NCI-H2196 treated with DMSO at 0.1 percent for 48 hours (cell line): Measurements from ENCODE around the gene TBX10.
"Not testable (repeated sequence)": the region's sequence is repeated elsewhere in the genome, so short reads cannot be mapped to it uniquely, and the experiment has no call there.

Source experiments
- DNase-seq: peaks from one replicate; lab custom pipeline; 2025; ENCODE audit not compliant: unreplicated experiment; lab: John Stamatoyannopoulos, UW

The TBX10 gene

GRCh38 chr11:67664696-67665540 is 25.4 kb upstream of the TBX10 start:
- DNase-seq, result no peak

GRCh38 chr11:67664213-67664585 is 24.6 kb upstream of the TBX10 start:
- DNase-seq, result no peak

- no peak for DNase-seq
Measured at GRCh38 chr11:67663532-67664212, 24.1 kb upstream of the TBX10 start.

DNA sequence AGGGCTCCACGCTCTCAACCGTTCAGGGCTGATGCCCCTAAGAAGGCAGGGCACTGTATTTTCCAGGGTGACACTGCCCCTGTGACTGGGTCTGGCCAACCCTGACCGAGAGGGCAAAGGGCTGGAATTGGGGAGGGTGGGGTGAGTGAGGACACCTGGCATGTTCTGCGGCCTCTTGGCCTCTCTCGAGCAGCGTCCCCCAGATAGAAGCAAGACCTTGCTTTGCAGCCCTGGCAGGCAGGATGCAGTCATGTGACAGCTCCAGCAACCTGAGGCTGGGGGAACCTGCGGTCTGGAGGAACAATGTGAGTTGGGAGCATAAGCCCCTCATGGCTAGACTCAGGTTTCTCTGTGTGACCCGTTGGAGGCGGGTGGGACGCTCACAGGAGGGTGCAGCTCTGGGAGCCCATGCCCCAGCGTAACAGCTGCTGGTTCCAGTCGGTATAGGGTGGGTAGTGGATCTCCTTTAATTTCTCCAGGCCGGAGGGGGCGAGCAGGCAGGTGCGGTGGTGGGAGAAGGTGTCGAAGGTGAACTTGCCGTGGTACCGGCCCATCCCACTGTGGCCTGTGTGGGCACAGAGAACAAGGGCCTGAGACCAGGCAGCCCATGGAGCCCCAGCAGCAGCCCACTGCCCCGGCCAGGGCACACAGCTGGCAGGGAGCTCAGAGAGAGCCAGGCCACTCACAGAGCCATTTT is 23.4 kb upstream of the TBX10 start:
- DNase-seq, result no peak

- no peak for DNase-seq
Measured at GRCh38 chr11:67662142-67662834, 22.7 kb upstream of the TBX10 start.

DNA sequence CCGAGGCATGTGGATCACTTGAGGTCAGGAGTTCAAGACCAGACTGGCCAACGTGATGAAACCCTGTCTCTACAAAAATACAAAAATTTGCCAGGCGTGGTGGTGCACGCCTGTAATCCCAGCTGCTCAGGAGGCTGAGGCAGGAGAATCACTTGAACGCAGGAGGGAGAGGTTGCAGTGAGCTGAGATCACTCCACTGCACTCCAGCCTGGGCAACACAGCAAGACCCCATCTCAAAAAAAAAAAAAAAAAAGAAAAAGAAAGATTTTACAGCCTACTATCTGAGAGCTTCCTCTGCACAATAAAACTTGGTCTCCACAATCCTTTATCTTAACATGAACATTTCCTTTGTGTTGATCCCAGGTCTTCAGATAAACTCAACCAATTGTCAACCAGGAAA is 21.2 kb upstream of the TBX10 start:
- not testable (repeated sequence) for DNase-seq

DNA sequence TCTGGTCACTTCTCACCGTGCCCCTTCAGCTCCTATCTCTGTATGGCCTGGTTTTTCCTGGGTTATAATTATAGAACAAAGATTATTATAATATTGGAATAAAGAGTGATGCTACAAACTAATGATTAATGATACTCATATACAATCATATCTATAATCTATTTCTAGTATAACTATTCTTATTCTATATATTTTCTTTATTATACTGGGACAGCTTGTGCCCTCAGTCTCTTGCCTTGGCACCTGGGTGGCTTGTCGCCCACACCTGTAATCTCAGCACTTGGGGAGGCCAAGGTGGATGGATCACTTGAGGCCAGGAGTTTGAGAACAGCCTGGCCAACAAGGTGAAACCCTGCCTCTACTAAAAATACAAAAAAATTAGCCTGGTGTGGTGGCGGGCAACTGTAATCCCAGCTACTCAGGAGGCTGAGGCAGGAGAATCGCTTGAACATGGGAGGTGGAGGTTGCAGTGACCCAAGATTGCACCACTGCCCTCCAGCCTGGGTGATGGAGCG is 20.1 kb upstream of the TBX10 start:
- not testable (repeated sequence) for DNase-seq

GRCh38 chr11:67657300-67657699 is 17.7 kb upstream of the TBX10 start:
- no peak for DNase-seq

DNA sequence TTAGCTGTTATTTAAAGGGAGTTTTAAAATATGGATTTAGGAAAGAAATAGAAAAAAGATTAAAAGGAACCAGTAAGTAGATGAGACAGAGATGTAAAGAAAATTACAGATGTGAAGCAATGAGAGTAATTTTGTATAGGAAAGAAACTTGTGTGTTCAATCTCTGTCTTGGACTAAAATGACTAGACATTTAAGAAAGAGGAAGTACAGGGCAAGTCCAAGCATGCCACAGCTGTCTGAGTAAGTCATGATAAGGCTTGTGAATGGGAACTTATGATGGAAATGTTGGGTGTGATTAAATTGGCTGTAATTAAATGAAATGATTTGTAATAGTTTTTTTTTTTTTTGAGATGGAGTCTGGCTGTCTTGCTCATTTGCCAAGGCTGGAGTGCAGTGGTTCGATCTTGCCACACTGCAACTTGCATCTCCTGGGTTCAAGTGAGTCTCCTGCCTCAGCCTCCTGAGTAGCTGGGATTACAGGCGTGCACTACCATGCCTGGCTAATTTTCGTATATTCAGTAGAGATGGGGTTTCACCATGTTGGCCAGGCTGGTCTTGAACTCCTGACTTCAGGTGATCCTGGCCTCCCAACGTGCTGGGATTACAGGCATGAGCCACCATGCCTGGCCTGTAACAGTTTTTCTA is 16.8 kb upstream of the TBX10 start:
- no peak for DNase-seq

DNA sequence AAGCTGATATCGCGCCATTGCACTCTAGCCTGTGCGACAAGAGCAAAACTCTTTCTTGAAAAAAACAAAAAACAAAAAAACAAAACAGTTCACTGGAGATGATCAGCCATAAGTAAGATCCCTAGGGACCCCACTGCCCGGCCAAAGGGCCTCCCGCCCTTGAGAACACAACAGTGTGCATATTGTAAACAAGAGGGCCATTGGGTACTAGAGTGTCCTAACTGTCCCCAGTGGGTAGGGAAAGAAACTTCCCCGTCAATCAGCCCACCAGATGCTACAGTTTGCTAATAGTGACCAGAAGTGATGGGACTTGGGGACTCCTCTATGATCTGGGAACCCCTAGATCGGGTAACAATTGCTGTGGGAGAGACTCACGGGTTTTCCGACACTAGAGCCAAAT is 14.7 kb upstream of the TBX10 start:
- DNase-seq, result no peak

GRCh38 chr11:67652965-67653845 is 13.6 kb upstream of the TBX10 start:
- no peak for DNase-seq

DNA sequence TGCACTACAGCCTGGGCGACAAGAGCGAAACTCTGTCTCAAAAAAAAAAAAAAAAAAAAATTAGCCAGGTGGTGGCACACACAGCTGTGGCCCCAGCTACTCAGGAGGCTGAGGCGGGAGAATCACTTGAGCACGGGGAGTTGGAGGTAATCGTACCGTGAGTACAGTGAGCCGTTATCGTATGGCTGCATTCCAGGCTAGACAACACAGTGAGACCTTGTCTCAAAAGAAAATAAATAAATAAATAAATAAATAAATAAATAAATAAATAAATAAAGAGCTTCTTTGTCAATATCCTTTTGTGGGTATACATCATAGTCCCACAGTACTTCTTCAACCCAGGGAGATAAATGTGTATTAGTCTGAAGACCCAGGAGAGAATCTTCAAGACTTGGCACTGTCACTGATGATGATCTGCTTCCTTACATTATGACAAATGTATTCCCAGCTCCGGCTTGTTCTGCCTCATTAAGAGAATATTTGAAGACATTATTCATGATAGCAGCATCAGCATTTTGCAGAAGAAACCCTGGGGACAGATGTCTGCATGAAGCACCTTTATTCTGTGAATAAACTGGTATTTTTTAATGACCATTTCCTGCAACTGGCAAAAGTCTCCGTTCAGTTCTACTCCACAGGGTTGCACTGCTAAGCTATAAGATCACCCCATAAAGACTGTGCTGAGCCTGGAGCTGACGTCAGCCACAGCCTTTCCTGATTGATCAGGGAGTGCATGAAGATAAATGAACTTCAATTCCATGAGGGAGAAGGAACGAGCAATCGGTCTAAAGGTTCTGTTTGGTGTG is 12.6 kb upstream of the TBX10 start:
- no peak for DNase-seq

DNA sequence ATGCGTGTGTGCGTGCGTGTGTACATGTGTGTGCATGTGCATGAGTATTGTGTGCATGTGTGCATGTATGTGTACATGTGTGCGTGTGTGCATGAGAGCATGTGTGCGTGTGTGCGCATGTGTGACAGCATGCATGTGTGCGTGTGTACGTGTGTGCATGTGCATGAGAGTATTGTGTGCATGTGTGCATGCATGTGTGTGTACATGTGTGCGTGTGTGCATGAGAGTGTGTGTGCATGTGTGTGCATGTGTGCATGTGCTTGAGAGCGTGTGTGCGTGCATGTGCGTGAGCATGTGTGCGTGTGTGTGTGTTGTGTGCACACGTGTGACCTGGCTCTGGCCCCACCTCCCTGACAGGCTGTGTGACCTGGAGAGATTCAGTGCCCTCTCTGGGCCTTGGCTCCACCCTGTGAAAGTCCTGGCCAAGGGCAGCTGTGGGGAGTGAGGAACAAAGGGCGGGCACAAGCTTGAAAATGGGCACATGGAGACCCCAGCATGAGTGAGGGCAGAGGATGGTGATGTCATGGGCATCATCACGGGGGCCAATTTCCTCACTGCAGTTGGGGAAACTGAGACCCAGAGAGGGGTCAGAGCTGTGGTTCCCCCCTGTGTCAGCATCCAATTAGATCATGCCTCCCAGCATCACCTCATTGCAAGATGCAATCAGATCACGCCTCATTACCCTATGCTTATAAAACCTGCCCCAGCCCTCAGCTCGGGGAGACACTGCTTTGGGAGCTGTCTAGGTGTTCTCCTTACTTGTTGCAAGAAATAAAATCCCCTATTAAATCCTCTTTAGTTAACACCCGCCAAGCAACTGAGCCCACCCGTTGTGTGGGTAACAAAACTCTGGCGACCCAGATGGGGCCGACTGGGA is 10.3 kb upstream of the TBX10 start:
- no peak for DNase-seq

- DNase-seq, result no peak
Measured at GRCh38 chr11:67648796-67649613, 9.4 kb upstream of the TBX10 start.

DNA sequence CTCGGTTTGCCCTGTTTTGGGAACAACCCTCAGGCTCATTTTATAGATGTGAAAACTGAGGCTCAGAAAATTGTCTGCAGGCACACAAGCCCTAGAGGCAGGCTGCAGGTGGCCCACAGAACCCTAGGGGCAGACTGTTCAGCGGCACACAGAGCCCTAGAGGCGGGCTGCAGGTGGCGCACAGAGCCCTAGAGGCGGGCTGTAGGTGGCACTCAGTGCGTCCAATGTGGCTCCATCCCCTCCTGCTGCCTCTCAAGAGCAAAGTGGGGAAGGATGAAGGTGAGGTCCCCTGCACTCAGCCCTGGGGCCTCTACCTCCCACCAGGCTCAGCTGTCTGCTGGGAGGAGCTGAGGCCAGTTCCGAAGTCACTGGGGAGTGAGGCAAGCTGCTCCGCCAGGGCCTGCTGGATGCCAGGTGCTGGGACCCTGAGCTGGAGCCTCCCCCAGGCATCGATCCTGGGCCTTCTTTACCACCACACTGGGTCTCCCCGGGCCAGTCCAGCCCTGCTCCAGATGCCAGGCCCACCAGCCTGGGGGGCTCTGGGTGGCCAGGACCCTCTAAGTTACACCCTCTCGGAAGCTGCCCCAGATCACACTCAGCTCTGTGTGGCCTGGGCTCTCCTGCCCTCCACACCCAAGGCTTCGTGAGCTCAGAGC is 8.7 kb upstream of the TBX10 start:
- no peak for DNase-seq

DNA sequence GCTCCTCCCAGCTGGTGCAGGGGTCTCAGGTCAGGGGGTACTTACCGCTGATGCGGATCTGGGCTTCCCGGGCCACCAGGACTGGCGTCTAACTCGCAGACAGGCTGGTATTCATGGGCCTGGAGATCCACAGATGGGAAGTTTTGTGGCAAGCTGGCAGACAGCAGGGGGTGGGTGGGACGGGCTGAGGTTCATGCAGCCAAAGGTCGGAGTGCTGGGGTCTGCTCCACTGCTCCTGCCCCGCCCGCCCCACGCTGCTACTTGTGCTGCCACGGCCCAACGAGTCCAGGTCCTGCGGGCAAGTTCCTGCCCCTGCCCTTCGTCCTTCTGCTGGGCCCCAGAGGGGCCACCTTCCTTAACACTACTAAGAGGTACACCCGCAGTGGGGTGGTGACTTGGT is 7.9 kb upstream of the TBX10 start:
- no peak for DNase-seq
